ENCODE results near the gene GGCX. TPM values are rescaled to one million over a fixed set of nuclear protein-coding genes. Genes with fewer than 3 reads are reported as not detected.

Gene GGCX
- total and polyA plus RNA-seq, 9 of the 15 experiments (the other 6 are each of a cell fraction or from before 2014, with no cell fraction given) = 14.4 to 47.1 (median 28.1) TPM

GRCh38 chr2:85595301-85596025 lies 34.2 kb upstream of the GGCX start, which contains the start of gene RNF181 (continued):
- TF ChIP-seq ZBTB34 (CRISPR knock-in tag; IDR thresholded peaks at IDR 0.05) (no peak), CC2D1A (IDR thresholded peaks at IDR 0.05) (peak; percentile 49; the same call in 1 of the 2 replicates), RBM15 (IDR thresholded peaks at IDR 0.05; ENCODE audit: insufficient read depth, low read length) (no peak), ZNF224 (CRISPR knock-in tag; IDR thresholded peaks at IDR 0.05) (no peak), IRF2 (CRISPR knock-in tag; IDR thresholded peaks at IDR 0.05) (no peak), TAF1 (IDR thresholded peaks at IDR 0.05; ENCODE audit: control insufficient read depth, extremely low read depth, insufficient read depth, low read length, severe bottlenecking) (peak; percentile 76), SMARCE1 (IDR thresholded peaks at IDR 0.05) (no peak; the same call in 1 of the 2 replicates), KHSRP (IDR thresholded peaks at IDR 0.05) (no peak), HNRNPK (IDR thresholded peaks at IDR 0.05; ENCODE audit: low read depth, low read length, poor library complexity, severe bottlenecking) (no peak), BRD4 (IDR thresholded peaks at IDR 0.05) (no peak), TCF7 (IDR thresholded peaks at IDR 0.05; ENCODE audit: borderline replicate concordance) (no peak), PATZ1 (CRISPR knock-in tag; IDR thresholded peaks at IDR 0.05; ENCODE audit: borderline replicate concordance) (no peak), KLF16 (IDR thresholded peaks at IDR 0.05) (no peak), ATF2 (CRISPR knock-in tag; IDR thresholded peaks at IDR 0.05) (no peak), ZNF324 (CRISPR knock-in tag; IDR thresholded peaks at IDR 0.05) (no peak), MCM5 (IDR thresholded peaks at IDR 0.05; ENCODE audit: low read depth) (no peak), ELF2 (CRISPR knock-in tag; IDR thresholded peaks at IDR 0.05) (peak; percentile 76), CTCFL (IDR thresholded peaks at IDR 0.05; ENCODE audit: borderline replicate concordance, insufficient read depth, low read depth, low read length, poor library complexity, severe bottlenecking) (no peak), ZBTB43 (CRISPR knock-in tag; IDR thresholded peaks at IDR 0.05) (no peak)

All from K562 (cell line).